GM12878 (cell line): ENCODE results near the gene DUS1L. TPM values are rescaled to one million over a fixed set of nuclear protein-coding genes. Genes with fewer than 3 reads are reported as not detected.

Source experiments
- JUNB ChIP-seq: IDR thresholded peaks from 2 replicates; pipeline ENCODE4 v1.6.1; 2016; ENCODE audit warnings: antibody characterized with exemption, mild to moderate bottlenecking
- KLF5 ChIP-seq: fragments of 450-650 bp; IDR thresholded peaks from 2 replicates; pipeline ENCODE4 v1.6.1; 2014; ENCODE audit warnings: mild to moderate bottlenecking; ENCODE audit not compliant: partially characterized antibody
- NR2C2 ChIP-seq: IDR thresholded peaks from 2 replicates; pipeline ENCODE4 v1.6.1; 2011; ENCODE audit warnings: borderline replicate concordance, low read depth; ENCODE audit not compliant: control insufficient read depth, insufficient read length
- NRF1 ChIP-seq: conservative IDR thresholded peaks from 2 replicates; pipeline ENCODE4 v1.6.1; 2011; ENCODE audit warnings: mild to moderate bottlenecking, low read depth, low read length, improper control_type of control experiment
- SMARCA5 ChIP-seq: fragments of 450-650 bp; IDR thresholded peaks from 2 replicates; pipeline ENCODE4 v1.6.1; 2017; ENCODE audit warnings: mild to moderate bottlenecking
- ZBTB4 ChIP-seq: fragments of 450-650 bp; formaldehyde crosslinking; IDR thresholded peaks from 2 replicates; pipeline ENCODE4 v1.4.0; 2022; ENCODE audit warnings: mild to moderate bottlenecking, moderate library complexity
- ZNF384 ChIP-seq: IDR thresholded peaks from 2 replicates; pipeline ENCODE4 v1.6.1; 2012; ENCODE audit warnings: low read depth, mild to moderate bottlenecking, low read length, improper control_type of control experiment, borderline replicate concordance
- ZNF592 ChIP-seq: fragments of 450-650 bp; IDR thresholded peaks from 2 replicates; pipeline ENCODE4 v1.6.1; 2017; ENCODE audit warnings: mild to moderate bottlenecking, moderate library complexity
- polyA plus RNA-seq, 11 experiments: library from polyadenylated mRNA; depleted of rRNA in 4 of 11; unstranded in 6 of 11; stranded (reverse) in 5 of 11; fragments of >200 nt; fragmentation: Nextera tagmentation in 4 of 11; fragmentation: Illumina TruSeq in 1 of 11; extraction: Ambion mirVana in 4 of 11; extraction: Trizol in 1 of 11; gene quantifications; 1 replicate in 1 of 11; 2 replicates in 10 of 11; pipeline versions ENCODE4 v1.2.1 to v1.2.3, GENCODE V29; 2011 to 2016; ENCODE audit warnings: inconsistent platforms in 2 of 11, missing spikeins in 2 of 11, low read depth in 1 of 11
- total RNA-seq, 4 experiments: library from RNA; depleted of rRNA in 3 of 4; stranded (reverse); fragments of >200 nt in 3 of 4; fragmentation: Illumina TruSeq in 1 of 4; extraction: Trizol in 1 of 4; gene quantifications; 2 replicates each; pipeline versions ENCODE4 v1.2.1 to v1.2.3, GENCODE V29; 2013 to 2021

Gene DUS1L
- total and polyA plus RNA-seq, 10 of the 15 experiments (the other 5 are each of a cell fraction or from before 2014, with no cell fraction given), result 6.1 to 157 (median 44.5) TPM

GRCh38 chr17:82114872-82115271, 49.3 kb upstream of the DUS1L start (continued):
- TF ChIP-seq ZNF592 (no peak), ZNF384 (no peak), NR2C2 (no peak), KLF5 (no peak), ZBTB4 (no peak), NRF1 (no peak), SMARCA5 (no peak), JUNB (no peak)
